B cell (primary cell): ENCODE results near the gene MIOX. TPM values are rescaled to one million over a fixed set of nuclear protein-coding genes. Genes with fewer than 3 reads are reported as not detected.

ENCODE experiments used
- ATAC-seq: fragments of 200-7000 bp; cut with Tn5 transposase; one replicate; pipeline ENCODE4 v1.10.0; 2021; ENCODE audit warnings: low read depth, mild to moderate bottlenecking, moderate number of reproducible peaks, moderate library complexity
- CTCF ChIA-PET: fragments of 350-600 bp; sonication (Branson Sonifier 250); formaldehyde crosslinking; loops from one replicate; lab custom pipeline; 2021; ENCODE audit warnings: antibody characterized with exemption, inconsistent platforms; lab: Charles Lee
- POLR2A ChIA-PET: fragments of 350-600 bp; sonication (Branson Sonifier 250); formaldehyde crosslinking; loops from one replicate; lab custom pipeline; 2021; ENCODE audit warnings: antibody characterized with exemption; lab: Charles Lee
- DNase-seq: peaks from one replicate; pipeline ENCODE4 v3.0.0; 2013
- H2AFZ ChIP-seq: 2 replicates; pipeline ENCODE4 v1.6.1; 2012; ENCODE audit warnings: mild to moderate bottlenecking, low read depth, low read length; ENCODE audit not compliant: insufficient read depth, poor library complexity, severe bottlenecking
- H3K27ac ChIP-seq, 2 donors: 1 replicate in 1 of 2; 2 replicates in 1 of 2; pipeline ENCODE4 v1.5.1; 2012 to 2013; ENCODE audit warnings: low read length in 2 of 2, mild to moderate bottlenecking in 2 of 2, moderate library complexity in 1 of 2
- H3K27me3 ChIP-seq, 4 experiments: fragments of 200-600 bp in 1 of 4; sonication (generic) in 1 of 4; replicated peaks in 1 of 4; 1 replicate in 2 of 4; 2 replicates in 2 of 4; pipeline versions ENCODE4 v1.6.1 to v1.7.0; 2013 to 2016; ENCODE audit warnings: low read length in 3 of 4, mild to moderate bottlenecking in 2 of 4, mixed read lengths in 1 of 4, moderate library complexity in 1 of 4; ENCODE audit not compliant: insufficient read depth in 4 of 4, control insufficient read depth in 3 of 4; ENCODE audit errors: control extremely low read depth in 1 of 4
- H3K36me3 ChIP-seq, 2 experiments: replicated peaks in 1 of 2; 1 replicate in 1 of 2; 2 replicates in 1 of 2; pipeline versions ENCODE4 v1.6.1 to v1.7.1; 2013; ENCODE audit warnings: low read length in 1 of 2; ENCODE audit not compliant: insufficient read depth in 2 of 2, control insufficient read depth in 1 of 2; ENCODE audit errors: control extremely low read depth in 1 of 2, extremely low read depth in 1 of 2
- H3K4me1 ChIP-seq, 2 donors: fragments of 200-600 bp in 1 of 2; sonication (generic) in 1 of 2; 1 replicate in 1 of 2; 2 replicates in 1 of 2; pipeline versions ENCODE4 v1.5.1 to v1.6.1; 2013 to 2017; ENCODE audit warnings: low read length in 2 of 2; ENCODE audit not compliant: control insufficient read depth in 2 of 2, insufficient read depth in 2 of 2
- H3K4me2 ChIP-seq: replicated peaks from 2 replicates; pipeline ENCODE3; 2012; ENCODE audit warnings: mild to moderate bottlenecking, low read depth, low read length; ENCODE audit not compliant: poor library complexity, severe bottlenecking
- H3K4me3 ChIP-seq, 5 experiments: fragments of 200-600 bp in 1 of 5; sonication (generic) in 1 of 5; 1 replicate in 3 of 5; 2 replicates in 2 of 5; pipeline versions ENCODE4 v1.5.1 to v1.7.0; 2011 to 2016; ENCODE audit warnings: low read length in 4 of 5, mild to moderate bottlenecking in 4 of 5, low read depth in 2 of 5, control low read depth in 1 of 5, moderate library complexity in 1 of 5; ENCODE audit not compliant: insufficient read depth in 1 of 5; ENCODE audit errors: control extremely low read depth in 1 of 5, extremely low read depth in 1 of 5
- H3K79me2 ChIP-seq: fragments of 200-600 bp; sonication (generic); one replicate; pipeline ENCODE4 v1.6.0; 2016; ENCODE audit warnings: low read length; ENCODE audit not compliant: control insufficient read depth, insufficient read depth
- H3K9ac ChIP-seq: fragments of 200-600 bp; sonication (generic); 2 replicates; pipeline ENCODE4 v1.6.1; 2017; ENCODE audit warnings: mild to moderate bottlenecking, low read length, moderate library complexity
- H3K9me3 ChIP-seq, 3 donors: one replicate each; pipeline versions ENCODE4 v1.6.1 to v1.7.1; 2013; ENCODE audit warnings: low read length in 2 of 3; ENCODE audit not compliant: control insufficient read depth in 2 of 3, insufficient read depth in 1 of 3; ENCODE audit errors: control extremely low read depth in 1 of 3
- H4K20me1 ChIP-seq: 2 replicates; pipeline ENCODE4 v1.6.0; 2012; ENCODE audit warnings: mild to moderate bottlenecking, low read length; ENCODE audit not compliant: insufficient read depth, control insufficient read depth, poor library complexity, severe bottlenecking
- H3K27ac Mint-ChIP-seq: one replicate; pipeline ENCODE4 v1.8.0; 2021; ENCODE audit warnings: mixed read lengths
- H3K27me3 Mint-ChIP-seq: one replicate; pipeline ENCODE4 v1.8.0; 2021; ENCODE audit warnings: mixed read lengths
- H3K4me1 Mint-ChIP-seq: one replicate; pipeline ENCODE4 v1.8.0; 2021; ENCODE audit warnings: mixed read lengths
- H3K4me3 Mint-ChIP-seq: one replicate; pipeline ENCODE4 v1.8.0; 2021; ENCODE audit warnings: mixed read lengths
- H3K9me3 Mint-ChIP-seq: one replicate; pipeline ENCODE4 v1.8.0; 2022; ENCODE audit warnings: mixed read lengths; ENCODE audit not compliant: insufficient read depth
- WGBS: methylation state at CpG from one replicate; pipeline ENCODE4 v1.1.5; 2013; ENCODE audit warnings: missing lambda C conversion rate; ENCODE audit not compliant: insufficient coverage; 5-methylcytosine and 5-hydroxymethylcytosine counted together
- intact Hi-C: fragments of 100-400 bp; cut with micrococcal nuclease; formaldehyde crosslinking; loops from one replicate; pipeline ENCODE4 v1.10.0; 2022
- polyA plus RNA-seq: library from polyadenylated mRNA; depleted of rRNA; stranded (reverse); fragments of >200 nt; gene quantifications from 2 replicates; pipeline ENCODE4 v1.2.3, GENCODE V29; 2012
- total RNA-seq, 2 donors: library from RNA; stranded (reverse); fragments of 120-200 nt in 1 of 2; gene quantifications; 1 replicate in 1 of 2; 2 replicates in 1 of 2; pipeline versions ENCODE4 v1.2.3 to v1.2.4, GENCODE V29; 2013 to 2022
- TF ChIP-seq, protein P1 (sequence below): fragments of 200-600 bp; IDR thresholded peaks from one replicate; pipeline ENCODE4 v1.8.0; 2022; ENCODE audit warnings: antibody characterized with exemption, mild to moderate bottlenecking

The MIOX gene
- total and polyA plus RNA-seq, 2 donors (not counting 1 experiment from before 2014, with no cell fraction given), result 0.88 TPM; not detected in 1

DNA sequence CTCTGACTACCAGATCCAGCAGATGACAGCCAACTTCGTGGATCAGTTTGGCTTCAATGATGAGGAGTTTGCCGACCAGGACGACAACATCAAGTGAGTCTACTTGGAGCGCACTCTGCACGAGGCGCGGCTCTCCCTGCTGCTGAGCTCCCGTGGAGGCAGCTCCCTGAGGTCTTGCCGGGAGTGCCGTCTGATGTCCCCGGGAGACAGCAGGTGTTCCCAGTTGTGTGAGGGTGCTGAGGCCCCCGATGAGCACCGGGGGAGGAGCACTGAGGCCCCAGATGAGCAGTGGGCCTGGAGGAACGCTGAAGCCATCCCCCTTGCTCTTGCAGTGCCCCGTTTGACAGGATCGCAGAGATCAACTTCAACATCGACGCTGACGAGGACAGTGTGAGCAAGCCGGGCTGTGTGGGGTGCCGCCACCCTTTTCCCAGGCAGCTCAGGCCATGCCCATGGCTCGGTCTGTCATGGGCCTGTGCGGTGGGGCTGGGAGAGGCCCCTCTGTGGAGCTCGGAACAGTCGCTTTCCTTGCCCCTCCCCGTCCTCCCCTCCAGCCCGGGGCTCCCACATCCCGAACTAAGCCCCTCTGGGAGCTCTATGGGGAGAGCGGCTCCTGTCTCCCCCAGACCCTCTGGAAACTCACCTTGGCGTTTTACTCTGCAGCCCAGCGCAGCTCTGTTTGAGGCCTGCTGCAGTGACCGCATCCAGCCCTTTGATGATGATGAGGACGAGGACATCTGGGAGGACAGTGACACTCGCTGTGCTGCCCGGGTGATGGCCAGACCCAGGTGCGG lies 49.0 kb upstream of the MIOX start:
- DNase-seq, result no peak
- intact Hi-C loops, result no loop called here
- no peaks in the 10 kb centered on the region for H3K4me1 ChIP-seq
- no peak overlapping the region for H3K9ac ChIP-seq
- no peaks in the 10 kb centered on the region for H3K27me3 ChIP-seq
- 90% methylated on average over 32 of the region's 36 CpGs for WGBS
- POLR2A ChIA-PET, result interaction anchor here (0.9 kb wide), 1 partner anchor 32 kb away, joined by 3 read pairs; no protein-coding TSS in a partner anchor
- no peak overlapping the region for H3K4me3 ChIP-seq
- H3K79me2 ChIP-seq, result no peaks in the 10 kb centered on the region
- no peak for ATAC-seq
- H3K9me3 ChIP-seq, result no peaks in the 10 kb centered on the region
- Mint-ChIP-seq H3K27me3 (no peaks in the 10 kb centered on the region), H3K4me3 (no peak overlapping the region), H3K27ac (no peak overlapping the region), H3K9me3 (no peaks in the 10 kb centered on the region), H3K4me1 (no peaks in the 10 kb centered on the region)
- no peak overlapping the region for H2AFZ ChIP-seq
- peaks cover 0 to 55% of the 10 kb centered on the region in 2 experiments for H3K36me3 ChIP-seq
- CTCF ChIA-PET, result interaction anchor here (0.6 kb wide), 1 partner anchor 55 kb away, joined by 4 read pairs; no protein-coding TSS in a partner anchor
- H4K20me1 ChIP-seq, result no peaks in the 10 kb centered on the region
- TF ChIP-seq, protein P1, sequence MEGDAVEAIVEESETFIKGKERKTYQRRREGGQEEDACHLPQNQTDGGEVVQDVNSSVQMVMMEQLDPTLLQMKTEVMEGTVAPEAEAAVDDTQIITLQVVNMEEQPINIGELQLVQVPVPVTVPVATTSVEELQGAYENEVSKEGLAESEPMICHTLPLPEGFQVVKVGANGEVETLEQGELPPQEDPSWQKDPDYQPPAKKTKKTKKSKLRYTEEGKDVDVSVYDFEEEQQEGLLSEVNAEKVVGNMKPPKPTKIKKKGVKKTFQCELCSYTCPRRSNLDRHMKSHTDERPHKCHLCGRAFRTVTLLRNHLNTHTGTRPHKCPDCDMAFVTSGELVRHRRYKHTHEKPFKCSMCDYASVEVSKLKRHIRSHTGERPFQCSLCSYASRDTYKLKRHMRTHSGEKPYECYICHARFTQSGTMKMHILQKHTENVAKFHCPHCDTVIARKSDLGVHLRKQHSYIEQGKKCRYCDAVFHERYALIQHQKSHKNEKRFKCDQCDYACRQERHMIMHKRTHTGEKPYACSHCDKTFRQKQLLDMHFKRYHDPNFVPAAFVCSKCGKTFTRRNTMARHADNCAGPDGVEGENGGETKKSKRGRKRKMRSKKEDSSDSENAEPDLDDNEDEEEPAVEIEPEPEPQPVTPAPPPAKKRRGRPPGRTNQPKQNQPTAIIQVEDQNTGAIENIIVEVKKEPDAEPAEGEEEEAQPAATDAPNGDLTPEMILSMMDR, result no peak
- no peak overlapping the region for H3K4me2 ChIP-seq
- H3K27ac ChIP-seq, result no peak overlapping the region
